ENCODE measurements around the gene HCFC1. TPM values are rescaled to one million over a fixed set of nuclear protein-coding genes. Genes with fewer than 3 reads are reported as not detected.
A peak's percentile ranks its signal among the peaks of the same experiment; 100 is the strongest.

HCFC1 gene
- total and polyA plus RNA-seq, 2 experiments from 2014 or later: 18.9 to 25.0 TPM

DNA sequence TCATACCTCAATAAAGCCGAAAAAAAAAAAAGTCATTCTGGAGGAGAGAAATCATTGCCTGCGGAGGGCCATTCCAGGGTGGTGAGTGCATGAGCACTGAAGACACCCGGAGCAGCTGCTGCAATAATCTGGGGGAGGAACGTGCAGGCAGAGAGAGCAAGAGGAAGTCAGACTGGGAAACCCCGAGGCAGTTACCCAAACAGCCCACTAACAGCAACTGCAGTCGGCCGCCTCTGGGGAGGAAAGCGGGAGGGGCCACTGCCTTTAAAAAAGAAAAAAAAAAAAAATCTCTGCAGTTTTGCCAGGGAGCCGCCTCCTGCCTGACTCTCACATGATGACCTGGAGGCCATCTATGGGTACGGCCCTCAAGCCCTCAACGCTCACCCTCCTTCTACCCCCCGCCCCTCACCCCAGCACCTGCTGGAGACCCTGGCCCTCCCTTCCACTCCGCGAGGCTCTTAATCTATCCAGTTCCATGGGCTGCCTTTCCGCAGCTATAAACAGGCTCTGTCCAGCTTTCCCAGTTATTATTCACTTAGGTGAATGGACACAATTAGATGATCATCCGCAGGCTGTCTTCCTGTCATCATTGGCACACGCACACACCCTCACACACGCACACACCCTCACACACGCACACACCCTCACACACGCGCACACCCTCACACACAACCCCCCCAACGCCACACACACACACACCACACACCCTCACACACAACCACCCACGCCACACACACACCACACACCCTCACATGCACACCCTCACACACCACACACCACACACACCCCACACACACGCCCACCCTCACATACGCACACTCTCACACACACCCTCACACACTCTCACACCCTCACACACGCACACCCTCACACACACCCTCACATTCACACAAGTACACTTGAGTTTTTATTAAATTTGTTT lies 70.5 kb downstream of the HCFC1 start:
- WGBS (ENCODE audit: low lambda C conversion rate, missing lambda C conversion rate): 62% methylated on average over 23 of the region's 26 CpGs
- H4K20me1 ChIP-seq (ENCODE audit: insufficient read depth, poor library complexity, severe bottlenecking): no peaks in the 10 kb centered on the region
- H3K4me1 ChIP-seq (ENCODE audit: insufficient read depth): no peaks in the 10 kb centered on the region
- no peak overlapping the region for H3K4me2 ChIP-seq
- H3K9me2 ChIP-seq (replicated peaks; ENCODE audit: insufficient read depth): no peaks in the 10 kb centered on the region
- H2AFZ ChIP-seq: no peak overlapping the region
- H3K9me3 ChIP-seq (ENCODE audit: low read depth): no peaks in the 10 kb centered on the region
- H3K4me3 ChIP-seq: no peak overlapping the region
- TF ChIP-seq EZH2 (IDR thresholded peaks at IDR 0.05; ENCODE audit: borderline replicate concordance) (no peak), EZH2phosphoT487 (IDR thresholded peaks at IDR 0.05; ENCODE audit: low read depth, severe bottlenecking, unreplicated experiment) (no peak)
- TF ChIP-seq, protein P1, sequence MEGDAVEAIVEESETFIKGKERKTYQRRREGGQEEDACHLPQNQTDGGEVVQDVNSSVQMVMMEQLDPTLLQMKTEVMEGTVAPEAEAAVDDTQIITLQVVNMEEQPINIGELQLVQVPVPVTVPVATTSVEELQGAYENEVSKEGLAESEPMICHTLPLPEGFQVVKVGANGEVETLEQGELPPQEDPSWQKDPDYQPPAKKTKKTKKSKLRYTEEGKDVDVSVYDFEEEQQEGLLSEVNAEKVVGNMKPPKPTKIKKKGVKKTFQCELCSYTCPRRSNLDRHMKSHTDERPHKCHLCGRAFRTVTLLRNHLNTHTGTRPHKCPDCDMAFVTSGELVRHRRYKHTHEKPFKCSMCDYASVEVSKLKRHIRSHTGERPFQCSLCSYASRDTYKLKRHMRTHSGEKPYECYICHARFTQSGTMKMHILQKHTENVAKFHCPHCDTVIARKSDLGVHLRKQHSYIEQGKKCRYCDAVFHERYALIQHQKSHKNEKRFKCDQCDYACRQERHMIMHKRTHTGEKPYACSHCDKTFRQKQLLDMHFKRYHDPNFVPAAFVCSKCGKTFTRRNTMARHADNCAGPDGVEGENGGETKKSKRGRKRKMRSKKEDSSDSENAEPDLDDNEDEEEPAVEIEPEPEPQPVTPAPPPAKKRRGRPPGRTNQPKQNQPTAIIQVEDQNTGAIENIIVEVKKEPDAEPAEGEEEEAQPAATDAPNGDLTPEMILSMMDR (IDR thresholded peaks at IDR 0.05; ENCODE audit: poor library complexity): no peak
- H3K79me2 ChIP-seq: no peaks in the 10 kb centered on the region
- no peaks in the 10 kb centered on the region for H3K36me3 ChIP-seq (replicated peaks; ENCODE audit: insufficient read depth, low read depth)
- peak; percentile 43 for DNase-seq (ENCODE audit: low spot score)
- H3K27me3 ChIP-seq: no peaks in the 10 kb centered on the region
- H3K27ac ChIP-seq: no peak overlapping the region

DNA sequence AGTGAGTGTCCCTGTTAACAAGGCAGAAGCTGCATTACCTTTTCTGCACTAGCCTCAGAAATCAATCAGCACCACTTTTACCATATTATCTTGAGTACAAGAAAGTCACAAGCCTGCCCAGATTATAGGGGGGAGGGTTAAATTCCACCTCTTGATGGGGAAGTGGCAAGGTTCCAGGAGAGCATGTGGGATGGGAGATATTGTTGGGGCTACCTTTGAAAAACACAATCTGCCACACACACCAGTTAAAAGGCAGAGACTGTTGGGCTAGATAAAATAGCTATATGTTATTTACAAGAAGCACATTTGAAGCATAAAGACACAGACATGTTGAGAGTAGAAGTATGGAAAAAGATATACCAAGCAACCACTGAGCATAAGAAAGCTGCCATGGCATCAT lies 73.7 kb downstream of the HCFC1 start:
- Histone ChIP-seq H3K27ac (no peak overlapping the region), H2AFZ (no peak overlapping the region), H3K9me2 (replicated peaks; ENCODE audit: insufficient read depth) (no peaks in the 10 kb centered on the region), H3K4me2 (no peak overlapping the region), H3K4me1 (ENCODE audit: insufficient read depth) (no peaks in the 10 kb centered on the region), H3K9me3 (ENCODE audit: low read depth) (no peaks in the 10 kb centered on the region), H4K20me1 (ENCODE audit: insufficient read depth, poor library complexity, severe bottlenecking) (no peaks in the 10 kb centered on the region), H3K79me2 (no peaks in the 10 kb centered on the region), H3K4me3 (no peak overlapping the region), H3K36me3 (replicated peaks; ENCODE audit: insufficient read depth, low read depth) (no peaks in the 10 kb centered on the region), H3K27me3 (no peaks in the 10 kb centered on the region)
- TF ChIP-seq EZH2phosphoT487 (IDR thresholded peaks at IDR 0.05; ENCODE audit: low read depth, severe bottlenecking, unreplicated experiment) (no peak), EZH2 (IDR thresholded peaks at IDR 0.05; ENCODE audit: borderline replicate concordance) (no peak)
- TF ChIP-seq, protein P1 (IDR thresholded peaks at IDR 0.05; ENCODE audit: poor library complexity): no peak
- no peak for DNase-seq (ENCODE audit: low spot score)

MicroRNAs within 50 kb of the gene (microRNA counts, 767-probe panel; counts per million panel counts)
- microRNA hsa-miR-718: not detected

Small RNAs within 50 kb of the gene (microRNA-seq; reads per million reads assigned to microRNA genes)
- gene MIR3202-1: not detected
- not detected for gene MIR3202-2
- not detected for gene MIR718

Small RNAs within 50 kb of the gene (small RNA-seq; reads per million reads assigned to genes)
- gene MIR3202-1: not detected

Other genes with a start within 250 kb of the HCFC1 start
- 146 and 227 TPM in 2 replicates for gene BCAP31, start 247.4 kb downstream of the HCFC1 start, total RNA-seq
- gene BCAP31, start 247.4 kb downstream of the HCFC1 start, polyA plus RNA-seq: 343 and 351 TPM in 2 replicates
- gene ABCD1, start 247.0 kb downstream of the HCFC1 start, total RNA-seq: 8.3 and 10.5 TPM in 2 replicates
- 14.2 and 14.8 TPM in 2 replicates for gene ABCD1, start 247.0 kb downstream of the HCFC1 start, polyA plus RNA-seq
- gene PLXNB3, start 207.6 kb downstream of the HCFC1 start, total RNA-seq: 0.27 and 1.4 TPM in 2 replicates
- 0.87 and 5.7 TPM in 2 replicates for gene PLXNB3, start 207.6 kb downstream of the HCFC1 start, polyA plus RNA-seq
- gene SRPK3, start 190.8 kb downstream of the HCFC1 start, total RNA-seq: 0.08 and 0.20 TPM in 2 replicates
- gene SRPK3, start 190.8 kb downstream of the HCFC1 start, polyA plus RNA-seq: 0.32 and 0.89 TPM in 2 replicates
- gene IDH3G, start 177.4 kb downstream of the HCFC1 start, total RNA-seq: 35.4 and 35.8 TPM in 2 replicates
- 60.0 and 74.3 TPM in 2 replicates for gene IDH3G, start 177.4 kb downstream of the HCFC1 start, polyA plus RNA-seq
- gene SSR4, start 177.2 kb downstream of the HCFC1 start, total RNA-seq: 316 and 385 TPM in 2 replicates
- gene SSR4, start 177.2 kb downstream of the HCFC1 start, polyA plus RNA-seq: 665 and 693 TPM in 2 replicates
- 1.6 and 2.8 TPM in 2 replicates for gene PDZD4, start 141.3 kb downstream of the HCFC1 start, total RNA-seq
- 0.59 and 1.4 TPM in 2 replicates for gene PDZD4, start 141.3 kb downstream of the HCFC1 start, polyA plus RNA-seq
- gene L1CAM, start 85.6 kb downstream of the HCFC1 start, total RNA-seq: 0.12 and 0.33 TPM in 2 replicates
- 0.40 and 0.69 TPM in 2 replicates for gene L1CAM, start 85.6 kb downstream of the HCFC1 start, polyA plus RNA-seq
- gene AVPR2, start 67.1 kb downstream of the HCFC1 start, total RNA-seq: 1.2 TPM in 1 of 2 replicates, not detected in the other
- gene AVPR2, start 67.1 kb downstream of the HCFC1 start, polyA plus RNA-seq: not detected in 2 replicates
- gene ARHGAP4, start 45.6 kb downstream of the HCFC1 start, total RNA-seq: 3.3 and 6.4 TPM in 2 replicates
- 6.2 and 10.3 TPM in 2 replicates for gene ARHGAP4, start 45.6 kb downstream of the HCFC1 start, polyA plus RNA-seq
- 74.0 and 83.5 TPM in 2 replicates for gene NAA10, start 36.8 kb downstream of the HCFC1 start, total RNA-seq
- 118 and 134 TPM in 2 replicates for gene NAA10, start 36.8 kb downstream of the HCFC1 start, polyA plus RNA-seq
- 22.2 and 22.8 TPM in 2 replicates for gene RENBP, start 27.2 kb downstream of the HCFC1 start, total RNA-seq
- 5.8 and 13.2 TPM in 2 replicates for gene RENBP, start 27.2 kb downstream of the HCFC1 start, polyA plus RNA-seq
- 7.4 and 8.7 TPM in 2 replicates for gene TMEM187, start 936 bp upstream of the HCFC1 start, total RNA-seq
- gene TMEM187, start 936 bp upstream of the HCFC1 start, polyA plus RNA-seq: 8.0 and 12.1 TPM in 2 replicates
- 44.1 TPM in 2 replicates for gene IRAK1, start 48.1 kb upstream of the HCFC1 start, total RNA-seq
- gene IRAK1, start 48.1 kb upstream of the HCFC1 start, polyA plus RNA-seq: 99.4 and 112 TPM in 2 replicates
- gene MECP2, start 125.9 kb upstream of the HCFC1 start, total RNA-seq: 18.1 and 18.3 TPM in 2 replicates
- 19.4 and 21.1 TPM in 2 replicates for gene MECP2, start 125.9 kb upstream of the HCFC1 start, polyA plus RNA-seq
- gene OPN1LW, start 172.4 kb upstream of the HCFC1 start, total RNA-seq: not detected in 2 replicates
- gene OPN1LW, start 172.4 kb upstream of the HCFC1 start, polyA plus RNA-seq: not detected in 2 replicates
- gene OPN1MW, start 210.8 kb upstream of the HCFC1 start, total RNA-seq: not detected in 2 replicates
- gene OPN1MW, start 210.8 kb upstream of the HCFC1 start, polyA plus RNA-seq: not detected in 2 replicates
- gene OPN1MW2, start 247.9 kb upstream of the HCFC1 start, total RNA-seq: not detected in 2 replicates
- gene OPN1MW2, start 247.9 kb upstream of the HCFC1 start, polyA plus RNA-seq: not detected in 2 replicates

Data from hepatocyte (in vitro differentiated cells).